K562 treated with DMSO at 1 percent for 4 hours (cell line): ENCODE measurements around the gene FCN3. TPM values are rescaled to one million over a fixed set of nuclear protein-coding genes. Genes with fewer than 3 reads are reported as not detected.

Experiments used
- total RNA-seq: library from RNA; unstranded; fragments of 300-600 nt; gene quantifications from 2 replicates; pipeline ENCODE4 v1.2.3, GENCODE V29; 2022; ENCODE audit not compliant: insufficient read depth

Gene FCN3
- not detected in 2 replicates for total RNA-seq

DNA sequence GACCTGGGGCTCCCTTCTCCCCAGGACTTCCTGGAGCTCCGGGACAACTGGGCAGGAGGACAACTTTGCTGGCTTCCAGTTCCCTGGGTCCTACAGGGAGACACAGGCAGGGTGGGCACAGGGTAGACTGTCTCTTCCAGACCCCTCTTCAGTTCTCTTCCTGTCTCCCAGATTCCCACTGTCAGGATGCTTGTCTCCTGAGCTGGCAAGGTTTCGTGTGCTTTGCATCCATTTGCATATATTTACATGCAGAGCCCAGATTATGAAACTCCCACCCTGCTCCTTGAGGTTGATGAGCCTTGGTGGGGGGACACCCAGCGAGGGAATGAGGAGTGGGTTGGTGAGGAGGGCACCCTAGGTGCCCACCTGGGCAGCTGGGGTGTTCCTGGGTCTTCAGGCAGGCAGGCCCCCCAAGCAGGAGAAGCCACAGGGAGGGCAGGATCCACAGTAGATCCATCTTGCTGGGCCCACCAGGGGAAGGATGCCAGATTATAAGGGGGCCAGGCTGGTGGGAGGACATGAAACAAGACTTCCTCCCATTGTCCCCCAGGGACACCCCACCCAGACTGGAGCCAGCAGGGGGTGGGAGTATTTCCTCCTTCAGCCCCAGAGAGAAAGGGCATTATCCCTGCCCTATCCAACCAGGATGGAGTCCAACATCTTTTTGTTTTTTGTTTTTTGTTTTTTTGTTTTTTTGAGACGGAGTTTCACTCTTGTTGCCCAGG is at the start of gene FCN3:
Gene FCN3, minus strand, starts transcription at position 463 of the 725 bp plus-strand sequence. Its CDS starts 6 bp downstream, at position 457.

GRCh38 chr1:27392096-27392777 is 17.6 kb upstream of the FCN3 start, which contains the start of gene GPR3:
Gene GPR3, plus strand, starts transcription at chr1:27392622. Its CDS starts 1,177 bp downstream, at chr1:27393799.

DNA sequence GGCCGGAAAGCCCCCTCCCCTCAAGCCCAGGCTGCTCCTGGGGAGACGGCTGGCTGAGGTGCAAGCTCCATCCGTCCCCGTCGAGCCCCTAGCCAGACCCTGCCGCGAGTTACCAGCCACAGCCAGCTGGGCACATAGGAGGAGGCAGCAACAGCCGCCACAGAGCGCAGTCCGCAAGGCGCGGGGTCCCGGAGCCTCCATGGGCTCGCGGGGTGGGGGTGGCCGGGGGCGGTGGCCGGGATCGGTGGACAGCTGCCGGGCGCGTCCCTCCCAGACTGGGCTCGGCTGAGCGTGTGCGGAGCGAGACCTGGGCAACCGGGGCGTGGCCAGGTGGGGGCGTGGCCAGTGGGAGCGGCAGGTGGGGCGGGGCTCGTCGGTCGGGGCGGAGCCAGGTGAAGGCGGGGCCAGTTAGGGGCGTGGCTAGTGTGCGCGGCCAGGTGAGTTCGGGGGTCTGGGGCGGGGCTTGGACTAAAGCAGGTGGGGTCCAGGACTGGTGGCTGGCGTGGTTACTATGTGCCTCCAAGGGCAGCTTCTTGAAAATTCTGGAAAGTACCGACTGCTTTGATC is 8.5 kb upstream of the FCN3 start, which contains the start of gene CD164L2:
Gene CD164L2, minus strand, starts transcription at position 295 of the 567 bp plus-strand sequence. Its CDS starts 94 bp downstream, at position 201.

GRCh38 chr1:27366411-27367159 is 8.0 kb downstream of the FCN3 start, which contains the start of gene MAP3K6:
Gene MAP3K6, minus strand, starts transcription at chr1:27366961. Its CDS starts 364 bp downstream, at chr1:27366597.

DNA sequence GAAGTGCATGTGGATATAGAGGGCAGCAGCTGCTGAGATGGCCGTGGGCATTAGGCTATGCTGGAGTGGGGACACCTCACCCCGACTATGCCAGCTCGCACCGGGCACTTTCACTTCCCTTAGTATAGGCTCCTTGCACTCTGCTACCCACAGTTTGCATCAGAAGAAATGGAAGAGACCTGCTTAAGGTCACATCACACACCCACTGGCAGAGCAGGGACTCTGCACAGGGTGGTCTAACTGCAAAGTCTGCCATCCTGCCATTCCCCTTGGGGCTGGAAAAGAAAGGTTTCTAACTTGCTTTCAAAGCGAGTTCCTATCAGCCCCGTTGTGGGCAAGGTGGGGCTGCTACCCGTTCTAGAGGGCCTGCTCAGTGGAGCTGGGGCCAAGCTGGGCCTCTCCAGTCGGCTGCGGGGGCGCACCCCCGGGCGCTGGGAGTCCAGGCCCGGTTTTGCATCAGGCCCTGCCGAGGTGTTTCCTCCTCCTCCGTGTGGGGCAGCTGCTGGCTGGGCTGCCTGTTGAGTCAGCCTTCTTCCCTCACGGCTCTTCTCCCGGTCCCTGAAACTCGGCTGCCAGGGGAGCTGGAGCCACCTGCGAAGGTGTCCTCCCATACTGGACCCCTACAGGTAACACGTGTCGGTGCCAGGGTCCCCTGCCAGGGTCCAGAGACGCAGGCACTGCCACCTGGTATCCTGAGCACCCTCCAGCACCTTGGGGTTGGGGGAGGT is 32.9 kb downstream of the FCN3 start, which contains the start of gene SYTL1:
Gene SYTL1, plus strand, starts transcription at position 498 of the 728 bp plus-strand sequence. CDS start 3,313 bp downstream, outside the sequence.

DNA sequence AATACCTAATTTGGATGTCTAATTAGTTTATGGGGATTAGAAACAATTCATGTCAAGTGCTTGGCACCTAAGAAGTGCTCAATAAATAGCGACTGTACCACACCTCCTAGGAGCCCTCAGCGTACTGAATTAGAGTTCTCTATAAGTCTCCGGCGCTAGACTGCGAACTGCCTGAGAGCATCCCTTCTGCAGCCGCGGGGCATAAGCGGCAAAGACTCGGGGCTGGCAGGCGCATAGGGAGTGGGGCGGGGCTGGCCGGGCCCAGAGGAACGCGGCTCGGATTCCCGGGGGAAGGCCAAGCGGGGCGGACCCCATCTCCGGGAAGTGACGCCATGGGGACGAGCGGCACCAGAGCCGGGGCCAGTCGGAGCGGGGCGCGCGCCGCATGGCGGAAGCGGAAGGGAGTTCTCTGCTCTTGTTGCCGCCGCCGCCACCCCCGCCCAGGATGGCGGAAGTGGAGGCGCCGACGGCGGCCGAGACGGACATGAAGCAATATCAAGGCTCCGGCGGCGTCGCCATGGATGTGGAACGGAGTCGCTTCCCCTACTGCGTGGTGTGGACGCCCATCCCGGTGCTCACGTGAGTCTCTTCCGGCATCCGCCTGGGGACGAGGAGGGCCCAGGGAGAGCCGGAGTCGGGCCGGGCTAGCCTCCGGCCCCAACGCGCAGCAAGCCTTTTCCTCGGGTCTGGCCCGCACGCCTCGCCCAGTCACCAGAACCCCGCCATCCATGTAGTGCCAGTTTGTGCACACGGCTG is 52.6 kb downstream of the FCN3 start, which contains the start of gene TMEM222:
Gene TMEM222, plus strand, starts transcription at position 351 of the 756 bp plus-strand sequence. Its CDS starts 35 bp downstream, at position 386.

Other genes starting within 250 kb of the FCN3 start
- 17.8 and 23.8 TPM in 2 replicates for gene SLC9A1, start 219.7 kb downstream of the FCN3 start, total RNA-seq
- 48.0 and 48.9 TPM in 2 replicates for gene WDTC1, start 140.2 kb downstream of the FCN3 start, total RNA-seq
- gene TMEM222, start 52.7 kb downstream of the FCN3 start, total RNA-seq: 47.9 and 49.4 TPM in 2 replicates
- gene SYTL1, start 32.8 kb downstream of the FCN3 start, total RNA-seq: 12.8 and 17.6 TPM in 2 replicates
- gene MAP3K6, start 7.9 kb downstream of the FCN3 start, total RNA-seq: 9.3 and 11.0 TPM in 2 replicates
- 1.8 TPM in 1 of 2 replicates, not detected in the other for gene CD164L2, start 8.5 kb upstream of the FCN3 start, total RNA-seq
- gene GPR3, start 17.8 kb upstream of the FCN3 start, total RNA-seq: 5.5 and 6.0 TPM in 2 replicates
- 69.5 and 73.6 TPM in 2 replicates for gene WASF2, start 115.3 kb upstream of the FCN3 start, total RNA-seq
- 14.2 and 23.9 TPM in 2 replicates for gene AHDC1, start 229.3 kb upstream of the FCN3 start, total RNA-seq